Measurements from ENCODE around the gene PPP1R12B.
"Not testable (repeated sequence)": the region's sequence is repeated elsewhere in the genome, so short reads cannot be mapped to it uniquely, and the experiment has no call there.

The PPP1R12B gene

GRCh38 chr1:202588503-202589189, 240.1 kb downstream of the PPP1R12B start:
- DNase-seq = no peak

GRCh38 chr1:202589190-202589930, 240.9 kb downstream of the PPP1R12B start:
- no peak for DNase-seq

- DNase-seq = no peak
These were observed 241.6 kb downstream of the PPP1R12B start for GRCh38 chr1:202590126-202590525.

- no peak for DNase-seq
These were observed 242.5 kb downstream of the PPP1R12B start for GRCh38 chr1:202590975-202591411.

GRCh38 chr1:202591515-202591914, 243.0 kb downstream of the PPP1R12B start:
- no peak for DNase-seq

- DNase-seq = no peak
These were observed 243.6 kb downstream of the PPP1R12B start for GRCh38 chr1:202592146-202592545.

- DNase-seq = no peak
These were observed 245.3 kb downstream of the PPP1R12B start for GRCh38 chr1:202593845-202594244.

- DNase-seq = no peak
These were observed 248.1 kb downstream of the PPP1R12B start for GRCh38 chr1:202596638-202597037.

GRCh38 chr1:202597090-202597761, 248.7 kb downstream of the PPP1R12B start:
- no peak for DNase-seq

GRCh38 chr1:202599669-202600431, 251.4 kb downstream of the PPP1R12B start:
- DNase-seq = no peak

- DNase-seq = no peak
These were observed 252.0 kb downstream of the PPP1R12B start for GRCh38 chr1:202600432-202601041.

- no peak for DNase-seq
These were observed 254.9 kb downstream of the PPP1R12B start for GRCh38 chr1:202603435-202603834.

GRCh38 chr1:202605515-202605914, 257.0 kb downstream of the PPP1R12B start:
- no peak for DNase-seq

- DNase-seq = not testable (repeated sequence)
These were observed 263.5 kb downstream of the PPP1R12B start for GRCh38 chr1:202612036-202612435.

- DNase-seq = no peak
These were observed 265.1 kb downstream of the PPP1R12B start for GRCh38 chr1:202613571-202613970.

- not testable (repeated sequence) for DNase-seq
These were observed 266.1 kb downstream of the PPP1R12B start for GRCh38 chr1:202614363-202615207.

- DNase-seq = not testable (repeated sequence)
These were observed 266.7 kb downstream of the PPP1R12B start for GRCh38 chr1:202615208-202615500.

GRCh38 chr1:202615501-202616354, 267.2 kb downstream of the PPP1R12B start:
- no peak for DNase-seq

GRCh38 chr1:202616355-202616915, 267.9 kb downstream of the PPP1R12B start:
- no peak for DNase-seq

- DNase-seq = not testable (repeated sequence)
These were observed 270.5 kb downstream of the PPP1R12B start for GRCh38 chr1:202619012-202619411.
